Upper lobe of left lung (tissue), 4 donors: ENCODE results near the gene CD37.

Experiments
- EP300 ChIP-seq, 4 donors: sonication (generic); formaldehyde crosslinking; IDR thresholded peaks; one replicate each; pipeline ENCODE4 v1.5.1; 2017; ENCODE audit warnings: antibody characterized with exemption in 4 of 4, control low read depth in 2 of 4
- POLR2A ChIP-seq, 4 donors: fragments of 450-650 bp; IDR thresholded peaks; one replicate each; pipeline ENCODE4 v1.5.1; 2016 to 2017; ENCODE audit warnings: antibody characterized with exemption in 4 of 4, mild to moderate bottlenecking in 2 of 4
- POLR2AphosphoS5 ChIP-seq, 2 donors: sonication (generic); formaldehyde crosslinking; IDR thresholded peaks; one replicate each; pipeline ENCODE4 v1.5.1; 2017; ENCODE audit warnings: antibody characterized with exemption in 2 of 2
- TF ChIP-seq, protein P1 (sequence below), 6 experiments: fragments of 450-650 bp in 4 of 6; fragments of 200-600 bp in 2 of 6; sonication (generic) in 2 of 6; IDR thresholded peaks; one replicate each; pipeline ENCODE4 v1.5.1; 2016 to 2019; ENCODE audit warnings: antibody characterized with exemption in 6 of 6

DNA sequence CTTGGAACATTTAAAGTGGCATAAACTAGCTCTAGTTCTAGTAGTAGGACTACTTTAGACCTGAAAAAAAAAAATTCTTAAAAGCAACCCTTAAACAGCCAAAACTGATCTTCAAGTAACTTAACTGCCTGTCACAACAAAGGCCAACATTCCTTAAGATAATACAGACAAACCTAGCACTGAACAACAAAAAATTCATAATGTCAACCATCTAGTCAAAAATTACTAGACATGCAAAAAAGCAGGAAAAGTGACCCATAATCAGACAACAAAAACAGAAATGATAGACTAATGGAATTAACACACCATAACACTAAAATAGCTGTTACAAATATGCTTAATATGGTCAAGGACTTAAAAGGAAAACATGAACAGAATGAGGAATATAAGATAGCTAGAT lies 16.9 kb upstream of the CD37 start:
- TF ChIP-seq, protein P1, sequence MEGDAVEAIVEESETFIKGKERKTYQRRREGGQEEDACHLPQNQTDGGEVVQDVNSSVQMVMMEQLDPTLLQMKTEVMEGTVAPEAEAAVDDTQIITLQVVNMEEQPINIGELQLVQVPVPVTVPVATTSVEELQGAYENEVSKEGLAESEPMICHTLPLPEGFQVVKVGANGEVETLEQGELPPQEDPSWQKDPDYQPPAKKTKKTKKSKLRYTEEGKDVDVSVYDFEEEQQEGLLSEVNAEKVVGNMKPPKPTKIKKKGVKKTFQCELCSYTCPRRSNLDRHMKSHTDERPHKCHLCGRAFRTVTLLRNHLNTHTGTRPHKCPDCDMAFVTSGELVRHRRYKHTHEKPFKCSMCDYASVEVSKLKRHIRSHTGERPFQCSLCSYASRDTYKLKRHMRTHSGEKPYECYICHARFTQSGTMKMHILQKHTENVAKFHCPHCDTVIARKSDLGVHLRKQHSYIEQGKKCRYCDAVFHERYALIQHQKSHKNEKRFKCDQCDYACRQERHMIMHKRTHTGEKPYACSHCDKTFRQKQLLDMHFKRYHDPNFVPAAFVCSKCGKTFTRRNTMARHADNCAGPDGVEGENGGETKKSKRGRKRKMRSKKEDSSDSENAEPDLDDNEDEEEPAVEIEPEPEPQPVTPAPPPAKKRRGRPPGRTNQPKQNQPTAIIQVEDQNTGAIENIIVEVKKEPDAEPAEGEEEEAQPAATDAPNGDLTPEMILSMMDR (IDR thresholded peaks at IDR 0.05): no peak
- TF ChIP-seq POLR2A (IDR thresholded peaks at IDR 0.05) (no peak), POLR2AphosphoS5 (IDR thresholded peaks at IDR 0.05) (no peak), EP300 (IDR thresholded peaks at IDR 0.05) (no peak)
